ENCODE data around the gene CNTN4.

CNTN4 gene

GRCh38 chr3:2246873-2247648 is 148.4 kb downstream of the CNTN4 start:
- in situ Hi-C loops (cut with MboI; ENCODE audit: low pct_unique_long_range_greater_than_20kb, low sequenced_read_pairs), result no loop called here
- no peak for DNase-seq

- in situ Hi-C loops (cut with MboI; ENCODE audit: low pct_unique_long_range_greater_than_20kb, low sequenced_read_pairs), result no loop called here
- DNase-seq, result no peak
Measured at GRCh38 chr3:2247831-2248230, 149.2 kb downstream of the CNTN4 start.

GRCh38 chr3:2250783-2251182 is 152.1 kb downstream of the CNTN4 start:
- in situ Hi-C loops (cut with MboI; ENCODE audit: low pct_unique_long_range_greater_than_20kb, low sequenced_read_pairs), result no loop called here

GRCh38 chr3:2261747-2262146 is 163.1 kb downstream of the CNTN4 start:
- in situ Hi-C loops (cut with MboI; ENCODE audit: low pct_unique_long_range_greater_than_20kb, low sequenced_read_pairs), result no loop called here
- DNase-seq, result no peak

More at GRCh38 chr3:2250783-2251182, 152.1 kb downstream of the CNTN4 start:
- DNase-seq, result no peak

- no peak for DNase-seq
- in situ Hi-C loops (cut with MboI; ENCODE audit: low pct_unique_long_range_greater_than_20kb, low sequenced_read_pairs), result no loop called here
Measured at GRCh38 chr3:2262204-2262603, 163.5 kb downstream of the CNTN4 start.

- in situ Hi-C loops (cut with MboI; ENCODE audit: low pct_unique_long_range_greater_than_20kb, low sequenced_read_pairs), result no loop called here
- no peak for DNase-seq
Measured at GRCh38 chr3:2266606-2267005, 167.9 kb downstream of the CNTN4 start.

GRCh38 chr3:2268779-2269178 is 170.1 kb downstream of the CNTN4 start:
- in situ Hi-C loops (cut with MboI; ENCODE audit: low pct_unique_long_range_greater_than_20kb, low sequenced_read_pairs), result no loop called here
- no peak for DNase-seq

- DNase-seq, result no peak
- in situ Hi-C loops (cut with MboI; ENCODE audit: low pct_unique_long_range_greater_than_20kb, low sequenced_read_pairs), result no loop called here
Measured at GRCh38 chr3:2274526-2274925, 175.9 kb downstream of the CNTN4 start.

GRCh38 chr3:2283818-2284217 is 185.2 kb downstream of the CNTN4 start:
- in situ Hi-C loops (cut with MboI; ENCODE audit: low pct_unique_long_range_greater_than_20kb, low sequenced_read_pairs), result no loop called here
- no peak for DNase-seq

- no peak for DNase-seq
- in situ Hi-C loops (cut with MboI; ENCODE audit: low pct_unique_long_range_greater_than_20kb, low sequenced_read_pairs), result no loop called here
Measured at GRCh38 chr3:2300938-2301337, 202.3 kb downstream of the CNTN4 start.

- in situ Hi-C loops (cut with MboI; ENCODE audit: low pct_unique_long_range_greater_than_20kb, low sequenced_read_pairs), result no loop called here
Measured at GRCh38 chr3:2301361-2301760, 202.7 kb downstream of the CNTN4 start.

GRCh38 chr3:2303566-2303965 is 204.9 kb downstream of the CNTN4 start:
- peak; percentile 17 for DNase-seq
- in situ Hi-C loops (cut with MboI; ENCODE audit: low pct_unique_long_range_greater_than_20kb, low sequenced_read_pairs), result no loop called here

More at GRCh38 chr3:2301361-2301760, 202.7 kb downstream of the CNTN4 start:
- no peak for DNase-seq

- in situ Hi-C loops (cut with MboI; ENCODE audit: low pct_unique_long_range_greater_than_20kb, low sequenced_read_pairs), result no loop called here
- DNase-seq, result no peak
Measured at GRCh38 chr3:2311022-2311421, 212.4 kb downstream of the CNTN4 start.

- in situ Hi-C loops (cut with MboI; ENCODE audit: low pct_unique_long_range_greater_than_20kb, low sequenced_read_pairs), result no loop called here
- no peak for DNase-seq
Measured at GRCh38 chr3:2317521-2317920, 218.9 kb downstream of the CNTN4 start.

- in situ Hi-C loops (cut with MboI; ENCODE audit: low pct_unique_long_range_greater_than_20kb, low sequenced_read_pairs), result no loop called here
- no peak for DNase-seq
Measured at GRCh38 chr3:2334921-2335320, 236.3 kb downstream of the CNTN4 start.

- in situ Hi-C loops (cut with MboI; ENCODE audit: low pct_unique_long_range_greater_than_20kb, low sequenced_read_pairs), result no loop called here
- no peak for DNase-seq
Measured at GRCh38 chr3:2343031-2343682, 244.5 kb downstream of the CNTN4 start.

GRCh38 chr3:2352134-2352762 is 253.6 kb downstream of the CNTN4 start:
- no peak for DNase-seq
- in situ Hi-C loops (cut with MboI; ENCODE audit: low pct_unique_long_range_greater_than_20kb, low sequenced_read_pairs), result no loop called here

GRCh38 chr3:2354702-2355101 is 256.0 kb downstream of the CNTN4 start:
- in situ Hi-C loops (cut with MboI; ENCODE audit: low pct_unique_long_range_greater_than_20kb, low sequenced_read_pairs), result no loop called here
- no peak for DNase-seq

- in situ Hi-C loops (cut with MboI; ENCODE audit: low pct_unique_long_range_greater_than_20kb, low sequenced_read_pairs), result no loop called here
- no peak for DNase-seq
Measured at GRCh38 chr3:2356298-2356950, 257.8 kb downstream of the CNTN4 start.

GRCh38 chr3:2360815-2361214 is 262.1 kb downstream of the CNTN4 start:
- DNase-seq, result no peak

More at GRCh38 chr3:2360815-2361214, 262.1 kb downstream of the CNTN4 start:
- in situ Hi-C loops (cut with MboI; ENCODE audit: low pct_unique_long_range_greater_than_20kb, low sequenced_read_pairs), result no loop called here
